Measurements from ENCODE around the gene LIAS. TPM values are rescaled to one million over a fixed set of nuclear protein-coding genes. Genes with fewer than 3 reads are reported as not detected.
A peak's percentile ranks its signal among the peaks of the same experiment; 100 is the strongest.

Gene LIAS
- total RNA-seq, 1 experiment from 2014 or later: 23.5 TPM

DNA sequence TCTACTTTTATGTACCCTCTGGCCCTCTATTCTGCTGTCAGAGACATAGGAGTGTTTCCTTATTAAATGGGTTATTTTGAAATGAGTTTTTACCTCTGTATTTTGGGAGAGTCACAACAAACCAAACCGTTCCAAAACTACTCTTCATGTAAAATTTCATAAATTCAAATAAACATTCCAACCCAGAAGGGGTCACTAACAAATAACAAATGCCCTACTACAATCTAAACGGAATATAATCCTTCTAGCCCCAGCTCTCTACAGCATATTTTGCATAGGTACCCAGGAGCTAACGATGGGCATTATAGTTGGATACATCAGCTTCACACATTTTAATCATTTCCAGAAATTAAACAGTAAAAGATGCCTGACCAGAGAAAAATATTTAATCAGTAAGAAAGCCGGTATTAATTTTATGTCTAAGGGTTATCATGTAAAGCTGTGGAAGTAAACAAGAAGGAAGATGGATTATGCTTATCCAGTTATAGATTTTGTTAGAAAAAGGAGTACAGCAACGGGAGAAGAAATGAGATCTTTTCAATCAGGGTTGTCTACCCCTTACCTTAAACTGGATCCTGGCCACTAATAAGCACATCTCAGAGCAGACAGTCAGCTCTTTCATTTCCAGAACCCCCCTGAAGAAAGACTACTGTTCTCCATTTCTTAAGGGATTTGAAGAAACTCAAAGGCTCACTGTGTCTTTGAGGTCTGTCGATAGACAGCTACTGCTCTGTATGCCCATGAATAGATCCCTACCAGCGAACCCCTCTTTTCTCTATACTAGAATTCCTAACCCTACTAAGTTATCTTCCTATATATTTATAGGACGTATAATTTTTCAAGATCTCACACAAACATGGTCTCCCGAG is 67.2 kb downstream of the LIAS start:
- Histone ChIP-seq H3K27me3 (ENCODE audit: insufficient read depth, low read length) (no peaks in the 10 kb centered on the region), H3K4me3 (replicated peaks in 1 of 2; ENCODE audit: low read depth in 1 of 2, low read length in 2 of 2) (peak overlapping the region; percentile 91 to 93), H2AFZ (ENCODE audit: low read depth, low read length, poor library complexity, severe bottlenecking) (no peak overlapping the region), H4K20me1 (ENCODE audit: insufficient read depth) (no peaks in the 10 kb centered on the region), H3K9me3 (ENCODE audit: control insufficient read depth in 1 of 2, insufficient read depth in 1 of 2, low read depth in 1 of 2, low read length in 2 of 2) (peaks cover 0 to 8% of the 10 kb centered on the region in 2 experiments; a peak in 2 of 4 replicates), H3K9ac (ENCODE audit: low read length) (peak overlapping the region; percentile 84), H3K79me2 (ENCODE audit: insufficient read depth, low read length) (peaks cover 62% of the 10 kb centered on the region), H3K4me1 (ENCODE audit: control insufficient read depth in 1 of 2, insufficient read depth in 2 of 2, low read length in 2 of 2) (peaks cover 7 to 27% of the 10 kb centered on the region in 2 experiments; a peak in 3 of 4 replicates), H3K9me2 (ENCODE audit: insufficient read depth) (no peaks in the 10 kb centered on the region), H3K36me3 (ENCODE audit: control insufficient read depth in 1 of 2, insufficient read depth in 2 of 2, low read length in 2 of 2) (0 out of 4 replicates have a peak, but pooled peaks cover 0 to 4% of the 10 kb centered on the region in 2 experiments), H3K4me2 (ENCODE audit: low read length) (peak overlapping the region; percentile 73), H3K27ac (ENCODE audit: low read depth, low read length) (peak overlapping the region; percentile 91)
- ATAC-seq (no peak), DNase-seq (ENCODE audit: low read depth, low spot score) (no peak)
- BruUV-seq (replicated peaks): no TSS peak
- ChIA-PET POLR2A (interaction anchor here (1.0 kb wide), 1 partner anchor 113 kb away, joined by 4 read pairs; the partner anchor contains the start of gene SMIM14), RAD21 (ENCODE audit: low non-redundant PET in 1 of 2, low total read pairs in 2 of 2, uncharacterized antibody in 2 of 2, unreplicated experiment in 2 of 2) (no interaction called here), CTCF (no interaction called here)
- TF ChIP-seq CEBPB (IDR thresholded peaks at IDR 0.05; ENCODE audit: low read depth): no peak
- no peak for TF ChIP-seq FOSL1 (IDR thresholded peaks at IDR 0.05; ENCODE audit: low read depth)
- 0 out of 6 replicates have a peak, but pooled peaks of 1 of the 3 experiments have one; percentile 2 for TF ChIP-seq CTCF (IDR thresholded peaks at IDR 0.05 in 2 of 3, conservative IDR thresholded peaks at IDR 0.05 in 1 of 3; ENCODE audit: borderline replicate concordance in 1 of 3, insufficient read depth in 1 of 3, low read depth in 2 of 3, low read length in 2 of 3)
- TF ChIP-seq RAD21 (IDR thresholded peaks at IDR 0.05; ENCODE audit: low read depth): peak; percentile 24; the same call in 1 of the 2 replicates
- intact Hi-C loops (cut with micrococcal nuclease): loop anchor here (2.0 kb wide), 2 partner anchors 113 to 451 kb away; partner anchors contain the start of genes PDS5A and SMIM14
